Right kidney (tissue), 9 donors: ENCODE results near the gene SIDT1.

Experiments
- DNase-seq: peaks from one replicate; pipeline ENCODE4 v3.0.0-alpha.2; 2016
- long read RNA-seq, 8 donors: transcript quantifications; one replicate each; lab custom pipeline, GENCODE V29; 2026

Gene SIDT1
- long read RNA-seq, donor 1, partial matches to known transcripts = 0 of 1 reads
- long read RNA-seq, donor 1, other reads (novel, unspliced or antisense) = 0 of 1 reads
- long read RNA-seq, donor 2 = 0 reads
- long read RNA-seq, donor 3 = 0 reads
- long read RNA-seq, donor 4 = 0 reads
- long read RNA-seq, donor 5 = 0 reads
- long read RNA-seq, donor 6 = 0 reads
- long read RNA-seq, donor 7 = 0 reads
- long read RNA-seq, donor 8, partial matches to known transcripts = 0 of 1 reads
- long read RNA-seq, donor 8, other reads (novel, unspliced or antisense) = 0 of 1 reads

GRCh38 chr3:113531826-113532697 is at the start of gene SIDT1:
TSS of gene SIDT1 (plus strand) at chr3:113532555. CDS start at chr3:113533022, 467 bp downstream.
- DNase-seq = no peak

DNA sequence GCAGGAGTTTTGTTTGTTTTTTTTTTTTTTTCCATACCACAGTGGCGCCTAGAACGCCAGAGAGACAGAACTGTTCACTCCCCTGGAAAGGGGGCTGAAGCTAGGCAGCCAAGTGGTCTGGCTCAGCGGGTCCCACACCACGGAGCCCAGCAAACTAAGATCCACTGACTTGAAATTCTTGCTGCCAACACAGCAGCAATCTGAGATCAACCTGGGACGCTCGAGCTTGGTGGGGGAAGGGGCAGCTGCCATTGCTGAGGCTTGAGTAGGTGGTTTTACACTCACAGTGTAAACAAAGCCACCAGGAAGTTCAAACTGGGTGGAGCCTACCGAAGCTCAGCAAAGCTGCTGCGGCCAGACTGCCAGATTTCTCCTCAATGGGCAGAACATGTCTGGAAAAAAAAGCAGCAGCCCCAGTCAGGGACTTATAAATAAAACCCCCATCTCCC is 47.2 kb upstream of the SIDT1 start:
- no peak for DNase-seq

DNA sequence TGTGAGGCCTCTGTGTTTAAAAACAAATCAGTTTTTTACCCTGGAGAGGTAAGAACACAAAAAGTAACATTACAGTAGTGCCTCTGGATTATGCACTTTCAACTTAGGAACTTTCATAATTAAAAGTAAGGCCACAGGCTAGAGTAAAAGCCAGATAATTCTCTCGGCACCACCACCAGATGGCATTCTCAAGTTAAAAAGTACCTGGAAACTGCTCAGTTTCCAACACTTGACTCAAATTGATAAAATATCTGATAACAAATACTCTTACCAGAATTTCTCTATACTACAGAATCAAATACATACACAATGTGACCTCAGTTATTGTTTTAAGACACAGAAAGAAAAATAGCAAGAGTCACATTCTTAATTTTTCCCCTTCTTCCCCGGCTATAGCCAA is 37.3 kb upstream of the SIDT1 start:
- DNase-seq = peak; percentile 14

- DNase-seq = no peak
Measured at GRCh38 chr3:113496924-113497323, 35.4 kb upstream of the SIDT1 start.

GRCh38 chr3:113498221-113499005 is 33.9 kb upstream of the SIDT1 start:
- no peak for DNase-seq

- no peak for DNase-seq
Measured at GRCh38 chr3:113499081-113499480, 33.3 kb upstream of the SIDT1 start.

DNA sequence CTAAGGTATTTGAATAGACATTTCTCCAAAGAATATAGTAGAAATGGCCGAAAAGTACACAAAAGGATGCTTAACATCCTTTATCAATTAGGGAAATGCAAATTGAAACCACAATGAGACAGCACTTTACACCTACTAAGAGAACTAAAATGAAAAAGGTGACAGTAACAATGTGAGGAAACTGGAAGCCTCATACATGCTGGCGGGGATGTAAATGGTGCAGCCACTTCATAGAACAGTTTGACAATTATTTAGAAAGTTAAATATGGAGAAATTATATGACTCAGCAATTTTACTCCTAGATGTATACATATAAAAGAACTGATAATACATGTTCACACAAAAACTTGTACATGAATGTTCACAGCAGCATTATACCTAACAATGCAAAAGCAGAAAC is 30.8 kb upstream of the SIDT1 start:
- no peak for DNase-seq

DNA sequence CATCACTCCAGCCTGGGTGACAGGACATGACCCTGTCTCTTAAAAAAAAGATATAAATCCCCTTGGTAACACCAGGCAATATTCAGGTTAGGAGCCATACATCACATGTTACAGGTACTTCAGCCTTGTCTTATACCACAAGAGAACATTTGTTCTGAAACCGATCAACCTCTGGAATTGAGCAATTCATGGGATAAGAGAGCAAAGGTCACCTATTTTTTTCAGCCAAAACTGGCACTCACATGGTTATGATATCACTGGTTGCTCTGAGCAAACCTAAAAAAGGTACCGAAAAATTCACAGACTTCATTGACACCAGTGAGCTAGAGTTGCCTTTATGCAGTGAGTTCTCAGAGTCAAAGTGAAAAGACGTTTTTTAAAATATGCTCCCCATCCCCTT is 26.5 kb upstream of the SIDT1 start:
- no peak for DNase-seq

DNA sequence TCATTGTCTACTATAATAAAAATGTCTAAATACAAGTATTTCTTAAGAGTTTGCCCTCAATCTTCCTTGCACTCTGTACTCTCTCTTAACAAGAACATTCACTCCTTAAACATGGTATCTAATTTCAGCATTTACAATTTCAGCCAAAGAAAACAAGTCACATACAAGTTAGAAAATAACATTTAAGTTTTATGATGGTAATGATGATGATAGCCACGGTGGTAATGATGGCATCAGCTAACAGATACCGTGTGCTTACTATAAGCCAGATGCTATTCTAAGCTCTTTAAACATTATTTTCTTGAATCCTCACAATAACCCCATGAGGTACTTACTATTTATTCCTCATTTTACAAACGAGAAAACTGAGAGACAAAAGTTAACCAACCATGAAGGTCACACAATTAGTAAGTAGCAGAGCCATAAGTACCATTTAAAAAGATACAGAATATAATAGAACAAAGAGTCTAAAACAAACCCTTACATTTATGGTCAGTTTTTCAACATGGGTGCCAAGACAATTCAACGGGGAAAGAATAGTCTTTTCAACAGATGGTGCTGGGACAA is 24.8 kb upstream of the SIDT1 start:
- no peak for DNase-seq

- no peak for DNase-seq
Measured at GRCh38 chr3:113508966-113509365, 23.4 kb upstream of the SIDT1 start.

GRCh38 chr3:113514265-113514769 is 18.0 kb upstream of the SIDT1 start:
- DNase-seq = no peak

DNA sequence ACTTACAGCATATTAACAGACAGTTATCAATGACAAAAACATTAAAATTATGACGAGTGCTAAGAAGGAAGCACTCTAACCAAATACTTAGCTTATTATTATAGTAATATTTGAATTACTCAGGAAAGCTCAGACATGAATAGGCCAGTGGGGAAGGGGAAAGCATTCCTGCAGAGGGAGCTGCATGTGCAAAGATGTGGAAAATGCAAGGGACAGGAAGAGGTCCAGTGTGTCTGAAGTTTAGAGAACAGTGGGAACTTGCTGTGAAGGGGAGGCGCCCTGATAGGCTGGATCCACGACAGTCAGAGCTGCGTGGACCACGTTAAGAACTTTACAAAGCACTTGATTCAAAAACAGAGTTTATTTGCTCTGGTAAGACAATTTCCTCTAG is 16.2 kb upstream of the SIDT1 start:
- DNase-seq = peak; percentile 25

GRCh38 chr3:113521981-113522380 is 10.4 kb upstream of the SIDT1 start:
- no peak for DNase-seq

- DNase-seq = no peak
Measured at GRCh38 chr3:113523241-113523640, 9.1 kb upstream of the SIDT1 start.

DNA sequence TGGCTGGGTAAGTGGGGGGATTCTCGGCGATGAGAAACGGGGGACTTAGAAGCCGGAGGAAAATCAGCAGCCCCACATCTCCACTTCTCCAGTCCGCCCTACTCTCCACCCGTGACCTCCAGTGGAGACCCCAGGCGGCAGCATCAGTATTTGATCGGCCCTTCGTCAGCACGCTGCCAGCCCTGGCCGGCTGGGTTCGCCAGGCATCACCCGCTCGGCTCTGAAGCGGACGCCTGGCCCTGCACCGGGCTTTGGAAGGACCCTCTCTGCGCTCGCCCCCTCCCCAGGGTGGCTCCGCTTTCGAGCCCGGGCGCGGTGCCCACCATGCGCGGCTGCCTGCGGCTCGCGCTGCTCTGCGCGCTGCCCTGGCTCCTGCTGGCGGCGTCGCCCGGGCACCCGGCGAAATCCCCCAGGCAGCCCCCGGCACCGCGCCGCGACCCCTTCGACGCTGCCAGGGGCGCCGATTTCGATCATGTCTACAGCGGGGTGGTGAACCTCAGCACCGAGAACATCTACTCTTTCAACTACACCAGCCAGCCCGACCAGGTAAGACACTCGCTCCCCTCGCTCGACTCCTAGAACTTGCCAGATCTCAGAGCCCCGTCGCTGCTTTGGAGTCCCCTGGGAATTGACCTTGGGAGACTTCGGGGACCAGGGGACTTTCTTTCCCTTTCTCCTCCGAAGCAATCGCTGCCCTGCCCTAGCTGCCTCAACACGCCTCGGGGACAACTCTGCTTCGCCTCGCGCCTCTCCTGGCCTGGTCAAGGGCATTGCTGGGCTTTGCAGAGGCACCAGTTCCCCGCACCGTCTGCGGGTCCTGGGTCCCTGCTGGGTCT is 561 bp downstream of the SIDT1 start:
- DNase-seq = peak; percentile 83

- DNase-seq = no peak
Measured at GRCh38 chr3:113533534-113533892, 1.2 kb downstream of the SIDT1 start.

GRCh38 chr3:113534365-113534764 is 2.0 kb downstream of the SIDT1 start:
- no peak for DNase-seq

- no peak for DNase-seq
Measured at GRCh38 chr3:113535898-113536297, 3.5 kb downstream of the SIDT1 start.

DNA sequence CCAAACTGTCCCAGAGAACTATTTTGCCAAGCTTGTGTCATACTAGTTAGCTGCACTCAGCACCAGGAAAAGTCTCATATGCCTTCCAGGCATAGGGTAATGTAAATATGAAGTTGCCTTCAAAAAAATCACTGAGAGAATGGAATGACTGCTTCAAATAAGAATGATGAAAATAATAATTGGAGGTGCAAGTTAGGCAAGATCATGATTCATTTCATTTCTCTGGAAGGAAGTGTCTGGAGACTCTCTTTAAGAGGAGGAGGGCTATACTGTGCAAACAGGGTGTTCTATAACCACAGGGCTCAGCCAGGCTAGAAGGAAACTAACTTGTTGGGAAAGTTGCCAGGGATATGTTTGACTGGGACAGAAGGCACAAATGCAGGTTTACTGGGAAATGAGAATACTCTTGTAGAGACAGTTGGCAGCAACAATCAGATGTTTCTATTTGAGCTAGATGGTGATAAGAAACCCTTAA is 4.3 kb downstream of the SIDT1 start:
- DNase-seq = no peak

DNA sequence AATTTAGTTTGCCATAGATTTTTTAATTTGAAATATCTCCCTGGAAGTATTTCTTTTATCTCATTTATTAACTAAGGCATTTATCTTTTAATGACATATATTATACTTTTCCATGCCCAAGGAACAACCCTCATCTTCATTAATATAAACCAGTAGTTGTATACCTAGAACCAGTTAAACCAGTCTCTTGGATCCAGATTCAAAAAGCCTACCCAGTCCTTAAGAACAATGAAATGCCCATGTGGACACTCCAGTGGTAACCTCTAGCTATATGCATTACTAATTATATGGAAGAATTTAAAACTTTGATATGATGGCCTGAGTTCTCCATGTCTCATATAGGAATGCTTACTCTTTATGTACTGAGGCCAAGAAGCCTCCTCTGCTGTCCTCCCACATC is 4.8 kb downstream of the SIDT1 start:
- DNase-seq = no peak

- DNase-seq = no peak
Measured at GRCh38 chr3:113541519-113541918, 9.2 kb downstream of the SIDT1 start.
